CD1c-positive myeloid dendritic cell (primary cell): ENCODE measurements around the gene TMC4.
A peak's percentile ranks its signal among the peaks of the same experiment; 100 is the strongest.

Experiments used
- DNase-seq: peaks from one replicate; pipeline ENCODE4 v3.0.0-alpha.2; 2016; ENCODE audit errors: extremely low spot score

TMC4 gene

GRCh38 chr19:54155694-54156093 is 17.3 kb downstream of the TMC4 start:
- no peak for DNase-seq

GRCh38 chr19:54154603-54155345 is 18.2 kb downstream of the TMC4 start:
- DNase-seq: peak; percentile 28

- DNase-seq: no peak
Measured at GRCh38 chr19:54153731-54154326, 19.1 kb downstream of the TMC4 start.

- no peak for DNase-seq
Measured at GRCh38 chr19:54152878-54153524, 20.0 kb downstream of the TMC4 start.

GRCh38 chr19:54152267-54152666 is 20.7 kb downstream of the TMC4 start:
- DNase-seq: no peak

- DNase-seq: no peak
Measured at GRCh38 chr19:54151362-54152035, 21.5 kb downstream of the TMC4 start.

- no peak for DNase-seq
Measured at GRCh38 chr19:54149021-54149812, 23.7 kb downstream of the TMC4 start.

- DNase-seq: no peak
Measured at GRCh38 chr19:54148158-54148557, 24.8 kb downstream of the TMC4 start.

GRCh38 chr19:54147676-54148075 is 25.3 kb downstream of the TMC4 start:
- no peak for DNase-seq

GRCh38 chr19:54145541-54146158 is 27.3 kb downstream of the TMC4 start:
- DNase-seq: no peak

- no peak for DNase-seq
Measured at GRCh38 chr19:54142166-54142780, 30.7 kb downstream of the TMC4 start.

GRCh38 chr19:54141356-54141755 is 31.6 kb downstream of the TMC4 start:
- no peak for DNase-seq

GRCh38 chr19:54138489-54139256 is 34.3 kb downstream of the TMC4 start:
- no peak for DNase-seq

- no peak for DNase-seq
Measured at GRCh38 chr19:54137699-54138488, 35.1 kb downstream of the TMC4 start, which contains the start of gene CNOT3. TSS of gene CNOT3 (plus strand) at chr19:54137762. CDS start at chr19:54142979, 5,217 bp downstream.

GRCh38 chr19:54136864-54137698 is 35.9 kb downstream of the TMC4 start:
- DNase-seq: peak; percentile 99

GRCh38 chr19:54136086-54136863 is 36.7 kb downstream of the TMC4 start:
- peak; percentile 27 for DNase-seq

GRCh38 chr19:54133957-54134590 is 38.9 kb downstream of the TMC4 start:
- no peak for DNase-seq
